RCC 7860 (cell line): Measurements from ENCODE around the gene SURF4.

Experiments used
- DNase-seq: peaks from one replicate; pipeline ENCODE4 v3.0.0-alpha.2; 2015; ENCODE audit warnings: low spot score
- FAIRE-seq: peaks from 2 replicates; lab custom pipeline; 2012; peaks lifted over from hg19 to GRCh38; lab: Jason Lieb, UNC

Gene SURF4

GRCh38 chr9:133354766-133355165, 21.1 kb downstream of the SURF4 start:
- FAIRE-seq: no peak

GRCh38 chr9:133353548-133353947, 22.3 kb downstream of the SURF4 start:
- DNase-seq: no peak
- FAIRE-seq: no peak

More at GRCh38 chr9:133354766-133355165, 21.1 kb downstream of the SURF4 start:
- DNase-seq: no peak

DNA sequence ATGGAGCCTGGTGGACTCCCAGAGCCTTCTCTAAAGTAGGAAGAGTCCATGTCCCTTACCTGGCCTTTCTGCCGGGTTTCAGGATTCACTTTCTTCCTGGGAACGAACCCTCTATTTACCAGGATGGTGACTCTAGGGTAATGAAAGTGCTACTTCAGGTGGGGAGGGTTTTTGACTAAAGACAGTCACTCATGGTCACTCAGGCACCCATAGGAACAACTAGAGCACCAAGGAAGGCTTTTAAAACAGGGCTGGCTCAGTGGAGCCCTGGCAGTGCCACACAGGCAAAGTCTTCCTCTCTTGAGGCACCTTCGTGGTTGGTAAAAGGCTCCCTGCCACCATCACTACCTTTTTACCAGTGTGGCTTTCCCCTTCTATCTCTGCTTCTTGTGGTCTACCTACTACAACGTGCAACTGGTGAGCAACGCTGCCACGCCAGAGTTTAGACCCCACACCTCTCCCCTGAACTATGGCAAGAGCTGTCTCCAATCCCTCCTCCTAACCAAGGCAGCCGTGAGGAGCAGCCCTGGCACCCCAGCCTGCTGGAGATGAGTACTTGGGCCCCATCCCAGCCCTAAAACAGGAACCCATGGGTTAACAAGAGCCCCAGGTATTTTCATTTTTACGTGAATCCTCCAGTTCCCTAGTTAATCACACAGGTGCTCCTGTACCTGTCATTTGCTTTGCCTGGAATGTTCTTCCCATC, 23.1 kb downstream of the SURF4 start:
- FAIRE-seq (no peak), DNase-seq (no peak)

DNA sequence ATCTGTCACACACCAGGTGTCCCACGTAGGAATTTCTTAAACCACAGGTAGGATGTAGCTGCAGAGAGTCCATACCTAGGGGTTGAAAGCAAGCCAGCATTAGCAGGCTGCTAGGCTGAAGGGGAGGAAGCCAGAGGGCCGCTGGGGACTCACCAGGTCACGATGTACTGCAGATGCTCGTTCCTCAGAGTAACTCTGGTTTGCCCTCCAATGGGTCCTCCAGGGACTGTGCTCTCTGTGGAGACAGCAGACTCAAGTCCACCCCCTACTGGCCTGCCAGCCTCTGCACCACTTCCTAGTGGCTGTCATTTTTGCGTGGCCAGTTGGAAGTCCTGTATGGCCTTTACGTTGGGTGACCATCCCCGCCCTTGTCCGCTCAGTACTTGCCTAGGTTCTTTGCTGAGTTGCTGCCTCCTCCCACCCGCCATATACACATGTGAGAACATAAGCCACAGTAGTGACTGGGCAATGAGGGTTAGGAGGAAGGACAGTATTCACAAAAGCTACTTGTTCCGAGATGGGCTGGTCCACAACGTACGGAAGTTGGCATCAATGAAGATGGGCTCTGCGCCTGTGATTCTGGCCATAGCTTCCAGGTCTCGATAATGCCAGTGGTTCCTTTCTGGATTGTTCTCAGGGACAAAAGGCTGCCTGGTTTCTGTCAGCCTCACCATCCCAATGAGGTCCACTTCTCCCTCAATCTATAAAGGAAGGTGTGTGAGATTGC, 23.8 kb downstream of the SURF4 start:
- peak; percentile 64 for DNase-seq
- FAIRE-seq: no peak

DNA sequence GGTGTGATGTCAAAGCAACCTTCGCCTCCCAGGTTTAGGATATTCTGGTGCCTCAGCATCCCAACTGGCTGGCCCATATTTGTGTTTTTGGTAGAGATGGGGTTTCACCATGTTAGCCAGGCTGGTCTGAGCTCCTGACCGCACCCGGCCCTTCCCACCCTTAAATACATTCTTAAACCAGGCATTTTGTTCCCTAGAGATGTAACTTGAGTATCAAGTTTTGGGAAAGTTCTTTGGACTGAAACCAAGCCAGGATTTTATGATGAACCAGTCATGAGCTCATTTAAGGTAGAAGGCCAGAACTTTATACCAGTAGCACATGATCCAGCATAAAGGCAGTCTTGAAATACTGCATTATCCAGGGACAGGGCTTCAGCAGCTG, 24.3 kb downstream of the SURF4 start:
- DNase-seq: no peak
- no peak for FAIRE-seq

- FAIRE-seq (no peak), DNase-seq (no peak)
Observed at GRCh38 chr9:133349965-133350616, 25.8 kb downstream of the SURF4 start.

- DNase-seq (no peak), FAIRE-seq (no peak)
Observed at GRCh38 chr9:133348718-133349573, 26.9 kb downstream of the SURF4 start.

- DNase-seq (peak; percentile 93), FAIRE-seq (peak; percentile 68)
Observed at GRCh38 chr9:133347985-133348717, 27.7 kb downstream of the SURF4 start, which contains the start of the genes MED22 and RPL7A. Gene MED22, minus strand, starts transcription at chr9:133348131. Its CDS starts 1,469 bp downstream, at chr9:133346662. Gene RPL7A, plus strand, starts transcription at chr9:133348218. Its CDS starts 26 bp downstream, at chr9:133348244.

DNA sequence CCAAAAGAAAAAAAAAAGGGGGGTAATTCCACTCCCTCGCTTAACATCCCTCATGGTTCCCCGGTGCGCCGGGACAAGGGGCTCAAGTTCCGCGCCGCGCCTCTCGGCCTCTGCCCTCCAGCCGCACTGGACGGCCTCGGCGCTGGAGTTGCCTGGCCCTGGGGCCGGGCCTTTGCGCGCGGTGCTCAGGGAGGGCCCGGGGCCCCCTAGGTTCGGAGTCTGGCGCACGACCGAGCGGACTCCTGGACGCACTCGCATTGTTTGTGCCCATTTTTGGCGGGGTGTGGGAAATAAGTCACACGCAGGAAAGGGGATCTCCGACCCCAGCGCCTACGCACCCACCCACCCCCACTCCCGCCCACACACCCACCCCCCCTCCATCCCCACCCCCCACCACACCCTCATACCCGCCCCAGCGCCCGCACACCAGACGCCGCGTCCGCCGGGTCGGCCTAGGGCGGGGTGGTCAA, 28.3 kb downstream of the SURF4 start:
- DNase-seq (no peak), FAIRE-seq (no peak)

- FAIRE-seq (no peak), DNase-seq (no peak)
Observed at GRCh38 chr9:133346021-133346785, 29.7 kb downstream of the SURF4 start.

DNA sequence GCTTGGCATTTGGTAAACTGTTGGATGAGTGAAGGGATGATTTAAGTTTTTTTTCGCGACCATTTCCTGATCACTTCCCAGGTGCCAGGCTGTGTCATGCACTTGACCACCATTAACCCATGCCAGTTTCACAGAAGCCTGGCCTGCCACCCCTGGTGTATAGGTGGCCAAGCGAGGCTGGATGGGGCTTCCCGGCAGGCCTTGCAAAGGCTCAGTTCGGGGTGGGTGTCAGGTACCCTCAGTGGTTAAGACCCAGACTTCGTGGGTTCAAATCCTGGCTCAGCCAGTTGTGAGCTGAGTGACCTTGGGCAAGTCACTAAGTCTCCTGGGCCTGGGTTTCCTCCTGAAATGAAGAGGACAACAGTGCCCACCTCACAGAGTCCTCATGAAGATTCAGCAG, 30.3 kb downstream of the SURF4 start:
- DNase-seq (no peak), FAIRE-seq (no peak)

DNA sequence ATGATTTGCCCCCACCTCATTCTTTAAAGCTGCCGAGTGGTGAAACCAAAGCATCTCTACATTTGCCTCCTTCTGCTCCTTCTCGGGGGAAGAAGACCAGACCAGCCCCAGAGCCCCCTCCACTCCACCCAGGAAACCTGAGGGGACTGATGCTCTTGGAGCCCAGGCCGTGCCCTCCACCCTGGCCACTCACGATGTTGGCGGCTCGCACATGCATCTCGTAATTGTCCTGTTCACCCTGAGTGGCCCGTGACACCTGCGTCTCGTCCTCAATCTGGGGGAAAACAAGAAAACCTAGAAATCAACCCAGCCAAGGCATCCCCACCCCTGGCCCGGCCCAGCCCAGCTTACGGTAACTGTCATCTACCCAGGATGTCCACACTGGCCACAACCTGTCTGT, 30.9 kb downstream of the SURF4 start:
- FAIRE-seq (no peak), DNase-seq (no peak)

DNA sequence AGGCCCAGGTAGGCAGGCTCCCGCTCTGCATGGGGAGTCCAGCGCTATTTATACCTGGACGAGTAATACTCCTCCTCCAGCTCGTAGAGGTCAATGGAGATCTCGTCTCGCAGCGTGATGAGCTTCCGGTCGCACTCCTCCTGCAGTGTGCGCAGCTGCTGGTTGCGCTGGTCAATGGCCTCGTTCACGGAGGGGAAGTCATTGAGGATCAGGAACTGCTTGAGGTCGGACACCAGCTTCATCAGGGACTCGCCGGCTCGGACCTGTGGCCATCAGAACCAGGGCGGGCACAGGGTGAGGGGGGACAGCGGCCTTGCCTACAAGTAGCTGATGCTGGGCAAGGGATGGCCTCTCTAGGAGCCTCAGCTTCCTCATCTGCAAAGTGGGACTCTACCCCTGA, 31.8 kb downstream of the SURF4 start:
- no peak for DNase-seq
- FAIRE-seq: no peak

DNA sequence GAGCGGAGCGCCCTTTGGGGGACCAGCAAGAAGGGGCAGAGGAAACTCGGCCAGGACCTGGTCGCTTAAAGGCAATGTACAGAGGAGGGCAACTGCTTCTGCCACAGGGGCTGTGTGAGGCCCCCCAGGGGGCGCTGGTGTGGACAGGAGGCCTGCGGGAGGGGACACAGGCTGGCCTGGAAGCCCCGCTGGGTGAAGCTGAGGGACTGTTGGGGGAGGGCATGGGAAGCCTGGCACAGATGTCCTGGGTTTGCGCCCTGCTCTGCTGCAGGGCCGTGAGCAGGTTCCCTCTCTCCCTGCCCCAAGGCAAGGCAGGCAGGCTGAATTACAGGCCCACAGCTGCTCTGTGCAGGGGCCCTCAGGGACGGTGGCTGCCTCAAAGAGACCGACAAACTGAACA, 33.3 kb downstream of the SURF4 start:
- DNase-seq (no peak), FAIRE-seq (no peak)

DNA sequence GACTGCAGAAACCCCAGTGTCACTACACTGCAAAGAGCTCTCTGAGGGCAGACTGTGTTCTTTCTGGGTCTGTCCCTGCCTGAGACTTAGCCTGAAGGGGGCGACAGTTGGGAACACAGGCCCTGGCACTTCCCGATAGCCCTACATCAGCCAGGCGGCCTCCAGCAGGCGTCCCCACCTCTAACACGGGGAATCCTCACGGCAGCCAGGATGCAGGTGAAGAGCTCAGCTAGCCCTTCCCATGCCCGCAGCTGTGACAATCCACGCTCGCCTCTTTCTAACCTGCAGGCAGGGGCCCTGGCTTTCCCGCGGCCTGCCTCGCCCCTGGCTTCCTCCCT, 33.8 kb downstream of the SURF4 start:
- FAIRE-seq: no peak
- no peak for DNase-seq

DNA sequence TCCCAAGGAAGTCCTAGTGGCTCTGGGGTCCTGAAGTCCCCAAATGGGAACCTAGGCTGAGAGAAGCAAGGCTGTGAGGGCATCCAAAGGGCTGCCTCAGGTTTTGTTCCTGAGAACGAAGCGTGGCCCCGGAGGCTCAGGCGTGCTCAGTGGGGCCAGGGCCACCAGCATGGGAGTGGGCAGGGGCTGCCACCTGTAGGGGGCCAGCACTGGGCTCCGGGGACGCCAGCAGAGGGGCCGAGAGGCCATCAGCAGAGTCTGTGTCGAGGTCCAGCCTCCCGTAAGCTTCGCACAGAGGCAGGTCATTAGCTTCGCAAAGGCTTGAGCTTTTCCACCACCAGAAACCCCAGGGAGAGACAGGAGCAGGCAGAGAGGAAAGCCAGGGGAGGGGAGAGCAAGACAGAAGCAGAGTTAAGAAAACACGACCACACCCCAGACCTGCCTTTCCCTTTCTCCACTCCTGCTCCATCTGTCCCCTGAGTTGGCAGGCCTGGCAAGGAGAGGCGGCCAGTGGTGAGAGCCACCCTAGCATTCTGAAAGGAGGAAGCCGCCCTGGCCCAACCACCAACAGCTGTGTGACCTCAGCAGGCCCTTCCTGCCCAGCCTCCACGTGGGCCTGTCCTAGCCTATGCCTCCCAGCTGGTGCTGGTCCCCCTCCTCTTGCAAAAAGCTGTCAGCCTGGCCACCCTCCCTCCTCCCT, 34.3 kb downstream of the SURF4 start:
- DNase-seq (no peak), FAIRE-seq (no peak)

DNA sequence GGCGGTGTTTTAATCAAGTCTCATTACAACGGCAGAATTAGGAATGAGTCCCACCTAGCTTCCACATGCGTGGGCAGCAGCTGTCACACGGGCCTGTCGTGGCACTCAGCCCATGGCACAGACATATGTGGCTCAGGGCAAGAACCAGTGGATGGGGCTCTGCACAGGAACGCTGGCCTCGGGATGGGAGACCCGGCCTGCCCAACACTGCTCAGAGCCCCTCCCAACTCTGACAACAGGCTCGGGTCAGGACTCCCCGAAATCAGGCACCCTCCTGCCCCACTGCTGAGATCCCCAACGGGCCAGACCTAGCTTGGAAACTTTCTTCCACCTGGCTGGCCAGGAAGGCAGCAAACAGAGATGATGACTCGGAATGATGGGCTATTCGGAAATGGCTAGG, 34.9 kb downstream of the SURF4 start:
- DNase-seq (no peak), FAIRE-seq (no peak)

- no peak for FAIRE-seq
- no peak for DNase-seq
Observed at GRCh38 chr9:133340256-133340655, 35.6 kb downstream of the SURF4 start.

- DNase-seq (no peak), FAIRE-seq (no peak)
Observed at GRCh38 chr9:133339641-133340040, 36.2 kb downstream of the SURF4 start.
